ENCODE measurements around the gene SESN3.

Gene SESN3

GRCh38 chr11:95153857-95154246 lies 77.2 kb downstream of the SESN3 start:
- no peak overlapping the region for H3K27ac ChIP-seq (ENCODE audit: low read length)
- TF ChIP-seq EZH2 (IDR thresholded peaks at IDR 0.05; ENCODE audit: borderline replicate concordance, low read depth, low read length, severe bottlenecking) (no peak), CTCF (IDR thresholded peaks at IDR 0.05; ENCODE audit: borderline replicate concordance, extremely low read depth, low read length, poor library complexity, severe bottlenecking) (no peak)
- H3K4me1 ChIP-seq (ENCODE audit: insufficient read depth, low read length): peaks cover 9% of the 10 kb centered on the region; the same call in 1 of the 2 replicates
- H3K9me3 ChIP-seq (ENCODE audit: insufficient read depth, low read length, severe bottlenecking): no peaks in the 10 kb centered on the region
- H2AFZ ChIP-seq (ENCODE audit: low read depth, low read length): no peak overlapping the region
- no peak overlapping the region for H3K4me3 ChIP-seq (ENCODE audit: low read depth in 1 of 2, low read length in 2 of 2)
- no peak overlapping the region for H3K4me2 ChIP-seq (ENCODE audit: insufficient read depth, low read length)
- H3K36me3 ChIP-seq (ENCODE audit: insufficient read depth, low read length): no peaks in the 10 kb centered on the region
- H3K27me3 ChIP-seq (ENCODE audit: insufficient read depth, low read length, poor library complexity): no peaks in the 10 kb centered on the region
- H3K79me2 ChIP-seq (ENCODE audit: insufficient read depth, low read length): no peaks in the 10 kb centered on the region
- H3K9ac ChIP-seq (ENCODE audit: low read depth, low read length): no peak overlapping the region
- H4K20me1 ChIP-seq (ENCODE audit: insufficient read depth, low read length): no peaks in the 10 kb centered on the region
- no peak for ATAC-seq (ENCODE audit: insufficient read depth, low read depth)
- no peak for DNase-seq

- Histone ChIP-seq H3K9me3 (ENCODE audit: insufficient read depth, low read length, severe bottlenecking) (no peaks in the 10 kb centered on the region), H3K4me2 (ENCODE audit: insufficient read depth, low read length) (no peak overlapping the region), H3K27ac (ENCODE audit: low read length) (no peak overlapping the region), H3K27me3 (ENCODE audit: insufficient read depth, low read length, poor library complexity) (no peaks in the 10 kb centered on the region), H3K9ac (ENCODE audit: low read depth, low read length) (no peak overlapping the region), H3K79me2 (ENCODE audit: insufficient read depth, low read length) (no peaks in the 10 kb centered on the region), H4K20me1 (ENCODE audit: insufficient read depth, low read length) (no peaks in the 10 kb centered on the region), H3K4me1 (ENCODE audit: insufficient read depth, low read length) (peaks cover 9% of the 10 kb centered on the region; the same call in 1 of the 2 replicates), H3K36me3 (ENCODE audit: insufficient read depth, low read length) (no peaks in the 10 kb centered on the region), H2AFZ (ENCODE audit: low read depth, low read length) (peak overlapping the region; percentile 53; the same call in 1 of the 2 replicates), H3K4me3 (ENCODE audit: low read depth in 1 of 2, low read length in 2 of 2) (no peak overlapping the region)
- TF ChIP-seq EZH2 (IDR thresholded peaks at IDR 0.05; ENCODE audit: borderline replicate concordance, low read depth, low read length, severe bottlenecking) (no peak), CTCF (IDR thresholded peaks at IDR 0.05; ENCODE audit: borderline replicate concordance, extremely low read depth, low read length, poor library complexity, severe bottlenecking) (no peak)
- DNase-seq: no peak
- no peak for ATAC-seq (ENCODE audit: insufficient read depth, low read depth)
These were observed 77.8 kb downstream of the SESN3 start for GRCh38 chr11:95152876-95153856.

GRCh38 chr11:95150956-95151684 lies 79.9 kb downstream of the SESN3 start:
- H3K9ac ChIP-seq (ENCODE audit: low read depth, low read length): no peak overlapping the region
- ATAC-seq (ENCODE audit: insufficient read depth, low read depth): peak; percentile 97
- peaks cover 4% of the 10 kb centered on the region for H3K27me3 ChIP-seq (ENCODE audit: insufficient read depth, low read length, poor library complexity)
- DNase-seq: peak; percentile 78
- H3K4me2 ChIP-seq (ENCODE audit: insufficient read depth, low read length): peak overlapping the region; percentile 9; the same call in 1 of the 2 replicates
- no peaks in the 10 kb centered on the region for H3K36me3 ChIP-seq (ENCODE audit: insufficient read depth, low read length)
- peaks cover 9% of the 10 kb centered on the region; the same call in 1 of the 2 replicates for H3K4me1 ChIP-seq (ENCODE audit: insufficient read depth, low read length)
- peak; percentile 81 for TF ChIP-seq CTCF (IDR thresholded peaks at IDR 0.05; ENCODE audit: borderline replicate concordance, extremely low read depth, low read length, poor library complexity, severe bottlenecking)
- no peak for TF ChIP-seq EZH2 (IDR thresholded peaks at IDR 0.05; ENCODE audit: borderline replicate concordance, low read depth, low read length, severe bottlenecking)
- no peaks in the 10 kb centered on the region for H4K20me1 ChIP-seq (ENCODE audit: insufficient read depth, low read length)
- no peaks in the 10 kb centered on the region for H3K9me3 ChIP-seq (ENCODE audit: insufficient read depth, low read length, severe bottlenecking)
- H2AFZ ChIP-seq (ENCODE audit: low read depth, low read length): no peak overlapping the region
- no peaks in the 10 kb centered on the region for H3K79me2 ChIP-seq (ENCODE audit: insufficient read depth, low read length)
- no peak overlapping the region for H3K27ac ChIP-seq (ENCODE audit: low read length)
- no peak overlapping the region for H3K4me3 ChIP-seq (ENCODE audit: low read depth in 1 of 2, low read length in 2 of 2)
